ENCODE measurements around the gene SLC7A5.

The SLC7A5 gene

GRCh38 chr16:87824991-87825841, 44.1 kb downstream of the SLC7A5 start:
- Histone ChIP-seq H3K36me3 (ENCODE audit: control insufficient read depth in 2 of 2, insufficient read depth in 1 of 2, low read length in 2 of 2) (peaks cover 0 to 3% of the 10 kb centered on the region in 2 experiments; a peak in 1 of 3 replicates), H3K4me1 (ENCODE audit: control insufficient read depth, insufficient read depth, low read length) (no peaks in the 10 kb centered on the region), H3K4me3 (ENCODE audit: low read depth, low read length) (no peak overlapping the region), H3K27ac (ENCODE audit: extremely low read depth, low read depth, low read length) (no peak overlapping the region), H3K9me3 (ENCODE audit: control insufficient read depth, insufficient read depth, low read depth, low read length) (no peaks in the 10 kb centered on the region)
- no peak for TF ChIP-seq HIC1 (tag by site-specific recombination; IDR thresholded peaks at IDR 0.05)
- peak; percentile 5; the same call in 1 of the 2 replicates for TF ChIP-seq EGR2 (tag by site-specific recombination; IDR thresholded peaks at IDR 0.05; ENCODE audit: low read depth)
- peak; percentile 42; the same call in 1 of the 2 replicates for TF ChIP-seq SCRT2 (tag by site-specific recombination; IDR thresholded peaks at IDR 0.05)
- ChIA-PET POLR2A (interaction anchor here (0.8 kb wide), 1 partner anchor 20 kb away, joined by 11 read pairs; no protein-coding TSS in a partner anchor), CTCF (interaction anchor here (0.6 to 2.3 kb wide), 6 partner anchors 14 to 808 kb away, joined by 3 to 8 read pairs (median 4); no protein-coding TSS in a partner anchor)

- Histone ChIP-seq H3K4me1 (ENCODE audit: control insufficient read depth, insufficient read depth, low read length) (no peaks in the 10 kb centered on the region), H3K9me3 (ENCODE audit: control insufficient read depth, insufficient read depth, low read depth, low read length) (no peaks in the 10 kb centered on the region), H3K27ac (ENCODE audit: extremely low read depth, low read depth, low read length) (no peak overlapping the region), H3K36me3 (ENCODE audit: control insufficient read depth in 2 of 2, insufficient read depth in 1 of 2, low read length in 2 of 2) (no peaks in the 10 kb centered on the region), H3K4me3 (ENCODE audit: low read depth, low read length) (no peak overlapping the region)
- ChIA-PET CTCF (interaction anchor here (0.6 to 2.3 kb wide), 5 partner anchors 15 to 1065 kb away, joined by 3 to 8 read pairs (median 4); no protein-coding TSS in a partner anchor), POLR2A (no interaction called here)
- TF ChIP-seq ZNF341 (tag by site-specific recombination; IDR thresholded peaks at IDR 0.05; ENCODE audit: low read depth) (peak; percentile 55; the same call in 1 of the 2 replicates), WT1 (tag by site-specific recombination; IDR thresholded peaks at IDR 0.05) (no peak)
Observed at GRCh38 chr16:87824016-87824990, 45.0 kb downstream of the SLC7A5 start.

GRCh38 chr16:87823181-87823929, 46.0 kb downstream of the SLC7A5 start:
- Histone ChIP-seq H3K4me1 (ENCODE audit: control insufficient read depth, insufficient read depth, low read length) (no peaks in the 10 kb centered on the region), H3K4me3 (ENCODE audit: low read depth, low read length) (no peak overlapping the region), H3K9me3 (ENCODE audit: control insufficient read depth, insufficient read depth, low read depth, low read length) (no peaks in the 10 kb centered on the region), H3K27ac (ENCODE audit: extremely low read depth, low read depth, low read length) (no peak overlapping the region), H3K36me3 (ENCODE audit: control insufficient read depth in 2 of 2, insufficient read depth in 1 of 2, low read length in 2 of 2) (no peaks in the 10 kb centered on the region)
- CTCF ChIA-PET: no interaction called here
- POLR2A ChIA-PET: no interaction called here
- no peak for TF ChIP-seq ZNF677 (tag by site-specific recombination; IDR thresholded peaks at IDR 0.05)
- TF ChIP-seq ZNF660 (tag by site-specific recombination; IDR thresholded peaks at IDR 0.05): no peak

GRCh38 chr16:87822108-87822970, 47.0 kb downstream of the SLC7A5 start:
- ChIA-PET CTCF (no interaction called here), POLR2A (interaction anchor here (0.5 to 0.6 kb wide), 2 partner anchors 16 to 55 kb away, joined by 4 read pairs; no protein-coding TSS in a partner anchor)
- no peaks in the 10 kb centered on the region for H3K4me1 ChIP-seq (ENCODE audit: control insufficient read depth, insufficient read depth, low read length)
- H3K36me3 ChIP-seq (ENCODE audit: control insufficient read depth in 2 of 2, insufficient read depth in 1 of 2, low read length in 2 of 2): no peaks in the 10 kb centered on the region
- H3K9me3 ChIP-seq (ENCODE audit: control insufficient read depth, insufficient read depth, low read depth, low read length): no peaks in the 10 kb centered on the region
- no peak overlapping the region for H3K4me3 ChIP-seq (ENCODE audit: low read depth, low read length)
- H3K27ac ChIP-seq (ENCODE audit: extremely low read depth, low read depth, low read length): no peak overlapping the region
- TF ChIP-seq ZNF23 (tag by site-specific recombination; IDR thresholded peaks at IDR 0.05; ENCODE audit: borderline replicate concordance) (no peak), SP2 (tag by site-specific recombination; IDR thresholded peaks at IDR 0.05) (no peak), ZNF394 (tag by site-specific recombination; IDR thresholded peaks at IDR 0.05; ENCODE audit: borderline replicate concordance) (no peak), ZNF324 (tag by site-specific recombination; IDR thresholded peaks at IDR 0.05) (no peak), ZNF837 (tag by site-specific recombination; IDR thresholded peaks at IDR 0.05) (no peak), ZNF558 (tag by site-specific recombination; IDR thresholded peaks at IDR 0.05) (no peak), MEIS1 (CRISPR knock-in tag; IDR thresholded peaks at IDR 0.05; ENCODE audit: borderline replicate concordance) (no peak), ZNF121 (tag by site-specific recombination; IDR thresholded peaks at IDR 0.05) (no peak), ZNF645 (tag by site-specific recombination; IDR thresholded peaks at IDR 0.05) (no peak), BCL11A (tag by site-specific recombination; IDR thresholded peaks at IDR 0.05; ENCODE audit: low read depth) (no peak), ZNF391 (tag by site-specific recombination; IDR thresholded peaks at IDR 0.05; ENCODE audit: borderline replicate concordance, low read depth) (no peak)
